Measurements from ENCODE around the gene RBMS1. TPM values are rescaled to one million over a fixed set of nuclear protein-coding genes. Genes with fewer than 3 reads are reported as not detected.

The RBMS1 gene
- total RNA-seq (ENCODE audit: unreplicated experiment): 136 TPM
- long read RNA-seq, full-length matches to known transcripts: 7 of 69 reads
- long read RNA-seq, partial matches to known transcripts: 4 of 69 reads
- long read RNA-seq, other reads (novel, unspliced or antisense): 58 of 69 reads

- peaks cover 5% of the 10 kb centered on the region for H3K36me3 Mint-ChIP-seq (ENCODE audit: low read depth, unreplicated experiment)
- TF ChIP-seq CTCF (IDR thresholded peaks at IDR 0.05; ENCODE audit: unreplicated experiment): no peak
- H3K4me1 Mint-ChIP-seq (ENCODE audit: unreplicated experiment): peaks cover 20% of the 10 kb centered on the region
- H3K9me3 Mint-ChIP-seq (ENCODE audit: unreplicated experiment): no peaks in the 10 kb centered on the region
- H3K27ac Mint-ChIP-seq (ENCODE audit: unreplicated experiment): peak within 1 kb of the TSS; percentile 93
- peak within 1 kb of the TSS; percentile 96 for H3K4me3 Mint-ChIP-seq (ENCODE audit: unreplicated experiment)
- H3K27me3 Mint-ChIP-seq (ENCODE audit: unreplicated experiment): peaks cover 6% of the 10 kb centered on the region
- DNase-seq (ENCODE audit: low spot score): peak; percentile 65
Observed at GRCh38 chr2:160493227-160494028, at the start of gene RBMS1. Gene RBMS1, minus strand, starts transcription at chr2:160493807. Its CDS starts 444 bp downstream, at chr2:160493363.

GRCh38 chr2:160541745-160542144, 48.1 kb upstream of the RBMS1 start:
- H3K27ac Mint-ChIP-seq (ENCODE audit: unreplicated experiment): no peak overlapping the region
- H3K36me3 Mint-ChIP-seq (ENCODE audit: low read depth, unreplicated experiment): no peaks in the 10 kb centered on the region
- no peak overlapping the region for H3K4me3 Mint-ChIP-seq (ENCODE audit: unreplicated experiment)
- DNase-seq (ENCODE audit: low spot score): no peak
- H3K4me1 Mint-ChIP-seq (ENCODE audit: unreplicated experiment): no peaks in the 10 kb centered on the region
- no peaks in the 10 kb centered on the region for H3K27me3 Mint-ChIP-seq (ENCODE audit: unreplicated experiment)
- no peak for TF ChIP-seq CTCF (IDR thresholded peaks at IDR 0.05; ENCODE audit: unreplicated experiment)
- H3K9me3 Mint-ChIP-seq (ENCODE audit: unreplicated experiment): no peaks in the 10 kb centered on the region

GRCh38 chr2:160538559-160539355, 45.1 kb upstream of the RBMS1 start:
- no peaks in the 10 kb centered on the region for H3K27me3 Mint-ChIP-seq (ENCODE audit: unreplicated experiment)
- no peak overlapping the region for H3K4me3 Mint-ChIP-seq (ENCODE audit: unreplicated experiment)
- no peak overlapping the region for H3K27ac Mint-ChIP-seq (ENCODE audit: unreplicated experiment)
- no peak for DNase-seq (ENCODE audit: low spot score)
- H3K4me1 Mint-ChIP-seq (ENCODE audit: unreplicated experiment): no peaks in the 10 kb centered on the region
- TF ChIP-seq CTCF (IDR thresholded peaks at IDR 0.05; ENCODE audit: unreplicated experiment): no peak
- H3K36me3 Mint-ChIP-seq (ENCODE audit: low read depth, unreplicated experiment): no peaks in the 10 kb centered on the region
- no peaks in the 10 kb centered on the region for H3K9me3 Mint-ChIP-seq (ENCODE audit: unreplicated experiment)

GRCh38 chr2:160538115-160538514, 44.5 kb upstream of the RBMS1 start:
- H3K36me3 Mint-ChIP-seq (ENCODE audit: low read depth, unreplicated experiment): no peaks in the 10 kb centered on the region
- H3K9me3 Mint-ChIP-seq (ENCODE audit: unreplicated experiment): no peaks in the 10 kb centered on the region
- no peaks in the 10 kb centered on the region for H3K4me1 Mint-ChIP-seq (ENCODE audit: unreplicated experiment)
- H3K4me3 Mint-ChIP-seq (ENCODE audit: unreplicated experiment): no peak overlapping the region
- no peak for TF ChIP-seq CTCF (IDR thresholded peaks at IDR 0.05; ENCODE audit: unreplicated experiment)
- no peak overlapping the region for H3K27ac Mint-ChIP-seq (ENCODE audit: unreplicated experiment)
- H3K27me3 Mint-ChIP-seq (ENCODE audit: unreplicated experiment): no peaks in the 10 kb centered on the region
- no peak for DNase-seq (ENCODE audit: low spot score)
